Inflammatory macrophage treated with lipopolysaccharide for 4 hours (primary cell): ENCODE results near the gene ABHD12B.

Source experiments
- DNase-seq: peaks from one replicate; pipeline ENCODE4 v3.0.0-alpha.2; 2020

The ABHD12B gene

GRCh38 chr14:50871914-50872732, at the start of gene ABHD12B:
Gene ABHD12B, plus strand, starts transcription at chr14:50872053. Its CDS starts 122 bp downstream, at chr14:50872175.
- DNase-seq: peak; percentile 44

- DNase-seq: peak; percentile 29
These were observed 49.3 kb upstream of the ABHD12B start for GRCh38 chr14:50822501-50823042.

DNA sequence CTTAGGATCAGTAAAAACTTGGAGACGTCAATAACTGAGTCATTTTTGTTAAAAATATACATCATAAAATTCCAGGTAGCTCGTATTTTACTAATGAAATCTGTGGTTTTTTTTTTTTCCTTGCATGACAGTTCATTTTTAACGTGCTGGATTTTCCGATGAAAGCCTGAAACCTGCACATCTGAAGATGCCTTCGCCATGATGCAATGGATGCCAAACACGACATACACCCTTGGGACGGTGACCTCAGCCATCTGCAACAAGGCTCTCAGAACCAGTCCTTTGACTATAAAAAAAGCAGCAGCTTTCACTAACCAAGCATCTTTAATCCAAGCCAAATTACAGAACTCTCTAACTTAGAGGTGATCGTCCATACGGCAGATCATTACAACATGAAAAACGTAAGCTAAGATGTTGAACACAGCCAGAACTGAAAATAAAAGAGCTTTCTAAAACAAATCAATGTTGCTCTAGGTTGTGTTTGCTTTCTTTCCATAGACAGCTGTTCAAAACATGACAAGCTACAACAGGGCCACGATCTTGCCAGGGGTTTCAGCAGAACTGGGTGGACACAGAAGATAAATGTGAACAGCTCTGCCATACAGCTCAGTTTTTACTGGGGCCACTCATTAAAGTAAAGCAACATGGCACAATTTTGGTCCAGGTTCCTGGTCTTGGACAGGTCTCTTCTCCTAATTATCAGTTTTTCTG, 48.6 kb upstream of the ABHD12B start:
- no peak for DNase-seq

GRCh38 chr14:50823762-50824636, 47.9 kb upstream of the ABHD12B start:
- DNase-seq: peak; percentile 57

DNA sequence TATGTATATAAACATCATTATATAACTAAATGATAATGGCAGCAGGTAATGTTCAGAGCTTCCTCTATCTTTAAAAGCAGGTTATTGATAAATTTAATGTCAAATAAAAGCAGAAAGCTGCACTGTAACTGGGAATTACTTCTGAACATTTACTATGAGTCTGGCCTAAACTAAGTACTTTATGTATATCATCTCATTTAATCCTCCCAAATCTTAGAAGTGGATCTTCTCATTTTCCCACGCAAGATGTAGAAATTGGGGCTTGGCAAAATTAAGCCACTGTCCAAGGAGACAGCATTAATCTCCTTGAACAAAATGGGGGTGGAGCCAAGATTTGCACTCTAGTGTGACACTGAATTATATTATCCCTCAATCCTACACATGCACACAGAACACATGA, 46.5 kb upstream of the ABHD12B start:
- no peak for DNase-seq

DNA sequence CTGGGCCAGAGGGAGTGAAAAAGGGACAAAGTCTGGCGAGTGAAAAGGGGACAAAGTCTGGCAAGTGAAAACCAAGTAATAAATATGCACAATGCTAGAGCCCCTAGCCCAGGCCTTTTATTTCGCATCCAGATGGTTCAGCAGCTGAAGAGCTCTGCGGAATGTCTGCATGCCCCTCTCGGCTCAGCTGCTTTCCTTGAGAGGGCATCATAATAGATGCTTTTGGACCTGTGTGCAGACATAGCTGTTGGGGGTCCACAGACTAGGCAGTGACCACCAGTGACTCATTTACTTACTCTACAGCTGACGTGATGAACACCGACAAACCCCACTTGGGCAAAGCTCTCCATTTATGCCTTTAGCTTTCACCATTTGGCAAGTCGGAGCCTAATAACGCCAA, 45.2 kb upstream of the ABHD12B start:
- no peak for DNase-seq

DNA sequence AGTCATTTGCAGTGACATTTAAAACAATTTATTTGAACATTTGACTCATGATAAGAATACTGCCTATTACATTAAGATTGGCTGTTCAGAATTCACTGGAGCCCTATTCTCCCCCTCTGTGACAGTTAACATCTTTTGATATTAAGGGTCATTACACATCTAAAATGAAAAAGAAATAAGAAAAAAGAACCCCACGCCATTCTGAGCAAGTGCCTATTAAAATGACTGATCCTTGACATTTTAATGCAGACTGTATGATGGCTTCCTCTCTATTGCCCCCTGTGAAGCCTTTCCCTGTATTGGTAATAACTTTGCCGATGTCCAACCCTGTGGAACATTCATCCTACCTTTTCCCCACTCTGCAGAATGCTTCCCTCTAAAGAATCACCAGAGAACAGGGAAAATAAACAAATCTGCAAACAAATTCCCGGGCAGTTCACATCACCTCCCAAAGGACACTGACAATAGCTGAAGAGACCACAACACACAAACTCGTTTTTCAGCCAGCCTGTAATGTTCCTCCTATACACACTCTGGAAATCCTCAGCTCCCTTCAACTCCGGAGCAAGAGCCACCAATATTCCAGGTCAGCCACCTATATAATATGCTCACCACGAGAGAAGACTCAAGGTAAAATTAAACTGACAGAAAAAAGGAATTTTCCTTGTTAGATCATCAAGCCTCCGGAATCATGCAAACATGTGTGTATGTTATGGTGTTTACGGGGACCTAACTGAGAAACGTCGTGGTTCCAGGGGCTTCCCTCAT, 42.9 kb upstream of the ABHD12B start:
- DNase-seq: no peak

GRCh38 chr14:50829489-50830043, 42.3 kb upstream of the ABHD12B start:
- no peak for DNase-seq

DNA sequence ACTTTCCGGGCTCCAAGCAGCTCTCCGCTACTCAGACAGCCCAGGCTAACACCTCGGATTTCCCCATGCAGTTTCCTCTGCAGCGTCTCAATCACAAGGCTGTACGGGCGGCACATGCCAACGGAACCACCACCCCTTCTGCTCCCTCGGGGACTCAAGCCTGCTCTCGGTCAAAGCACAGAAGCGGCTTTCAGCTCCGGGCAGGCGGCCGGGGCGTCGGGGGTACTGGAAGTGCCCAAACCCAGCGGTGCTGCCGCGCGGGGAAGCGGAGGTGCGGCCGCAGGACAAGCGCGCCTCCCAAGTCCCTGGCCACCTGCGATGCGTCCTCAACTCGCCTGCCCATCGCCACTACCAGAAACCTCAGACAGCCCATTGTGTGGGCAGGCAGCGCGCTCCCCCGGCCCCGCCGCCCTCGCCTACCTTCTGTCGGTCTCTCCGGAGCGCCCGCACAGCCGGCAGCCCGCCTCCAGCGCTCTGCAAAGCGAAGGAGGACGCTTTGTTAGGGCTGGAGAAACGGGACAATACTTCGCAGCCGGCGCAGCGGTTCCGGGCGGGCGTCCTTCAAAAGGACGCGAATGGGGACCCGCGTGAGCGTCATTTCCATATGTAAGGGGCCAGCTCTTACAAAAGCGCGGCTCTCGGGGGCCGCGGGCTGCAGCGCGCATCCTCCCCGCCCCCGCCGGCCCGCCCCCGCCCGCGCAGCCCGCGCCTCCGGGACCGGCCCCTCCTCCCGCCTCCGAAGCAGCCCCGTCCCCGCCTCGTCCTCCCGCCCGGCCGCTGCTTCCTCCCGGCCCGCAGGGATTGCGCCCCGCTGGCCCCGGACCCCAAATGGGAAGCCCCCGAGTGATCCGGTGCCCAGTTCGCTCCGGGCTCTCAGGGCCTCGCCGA, 41.6 kb upstream of the ABHD12B start:
- DNase-seq: peak; percentile 63

- DNase-seq: peak; percentile 84
These were observed 40.7 kb upstream of the ABHD12B start, which contains the start of gene NIN for GRCh38 chr14:50830932-50831725. Gene NIN, minus strand, starts transcription at chr14:50831162. Its CDS starts 9,106 bp downstream, at chr14:50822056.

- no peak for DNase-seq
These were observed 40.1 kb upstream of the ABHD12B start for GRCh38 chr14:50831726-50832168.

GRCh38 chr14:50832935-50833630, 38.8 kb upstream of the ABHD12B start:
- DNase-seq: no peak

DNA sequence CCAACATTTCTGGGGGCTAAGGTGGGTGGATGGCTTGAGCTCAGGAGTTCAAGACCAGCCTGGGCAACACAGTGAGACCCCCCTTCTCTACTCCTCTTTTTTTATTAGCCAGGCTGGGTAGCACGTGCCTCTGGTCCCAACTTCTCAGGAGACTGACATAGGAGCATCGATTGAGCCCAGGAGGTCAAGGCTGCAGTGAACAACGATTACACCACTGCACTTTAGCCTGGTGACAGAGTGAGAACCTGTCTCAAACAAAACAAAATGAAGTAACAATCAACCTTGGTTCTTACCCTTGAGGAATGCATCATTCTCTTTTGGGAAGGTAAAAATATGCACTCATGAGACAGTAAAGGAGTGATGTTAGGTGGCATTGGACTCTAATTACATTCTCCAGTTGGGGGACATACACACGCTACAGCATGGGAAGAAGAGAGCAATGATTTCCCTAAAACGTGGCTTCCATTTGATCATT, 37.0 kb upstream of the ABHD12B start:
- DNase-seq: no peak

DNA sequence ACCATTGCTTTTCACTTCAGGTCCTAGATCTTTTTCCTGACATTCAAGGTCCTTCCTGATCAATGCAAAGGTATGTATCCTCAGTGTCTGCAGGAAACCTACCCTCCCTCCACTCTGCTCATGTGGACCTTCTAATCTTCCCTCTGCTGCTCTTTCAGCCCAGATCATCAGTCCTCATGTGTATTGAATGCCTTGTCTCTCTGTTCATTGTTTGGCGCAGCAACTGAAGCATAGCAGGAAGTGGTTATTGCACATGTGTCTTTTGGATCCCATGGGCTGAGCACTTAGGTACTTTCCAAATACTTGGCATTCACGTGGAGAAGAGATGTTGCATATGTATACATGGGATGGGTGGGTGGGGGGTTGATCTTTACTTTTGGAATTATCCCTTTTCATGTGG, 36.6 kb upstream of the ABHD12B start:
- peak; percentile 75 for DNase-seq

GRCh38 chr14:50836515-50836914, 35.3 kb upstream of the ABHD12B start:
- DNase-seq: no peak

- no peak for DNase-seq
These were observed 34.6 kb upstream of the ABHD12B start for GRCh38 chr14:50837271-50837670.

DNA sequence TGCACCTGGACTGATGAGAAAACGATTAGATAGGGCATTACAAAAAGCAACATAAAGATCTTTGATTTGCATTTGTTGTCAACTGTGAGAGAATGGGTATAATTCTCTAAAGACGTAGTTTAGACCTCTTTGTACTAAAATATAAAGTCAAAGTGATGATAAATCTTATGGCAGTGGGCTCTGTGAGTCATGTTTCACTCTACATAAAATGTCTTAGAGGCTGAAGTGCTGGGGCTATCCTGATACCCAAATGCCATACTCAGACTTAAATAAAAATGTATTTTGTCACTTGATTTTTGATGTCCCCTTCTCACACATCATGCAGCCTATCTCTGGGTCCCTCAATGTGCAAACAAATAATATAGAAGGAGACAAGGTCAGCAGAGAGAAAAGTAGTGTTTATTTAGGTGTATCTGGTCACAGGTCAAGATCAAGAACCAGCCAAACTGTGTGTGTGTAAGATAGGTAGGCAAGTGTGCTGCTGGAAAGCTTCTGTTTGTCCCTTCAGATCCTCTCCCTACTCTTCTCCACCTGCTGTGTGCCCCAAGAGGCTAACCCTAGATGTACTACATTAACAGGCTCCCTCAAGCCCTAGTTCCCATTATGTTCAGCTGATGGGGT, 33.9 kb upstream of the ABHD12B start:
- no peak for DNase-seq

GRCh38 chr14:50839048-50839447, 32.8 kb upstream of the ABHD12B start:
- DNase-seq: no peak
